ENCODE data around the gene MYO9B.

Gene MYO9B

DNA sequence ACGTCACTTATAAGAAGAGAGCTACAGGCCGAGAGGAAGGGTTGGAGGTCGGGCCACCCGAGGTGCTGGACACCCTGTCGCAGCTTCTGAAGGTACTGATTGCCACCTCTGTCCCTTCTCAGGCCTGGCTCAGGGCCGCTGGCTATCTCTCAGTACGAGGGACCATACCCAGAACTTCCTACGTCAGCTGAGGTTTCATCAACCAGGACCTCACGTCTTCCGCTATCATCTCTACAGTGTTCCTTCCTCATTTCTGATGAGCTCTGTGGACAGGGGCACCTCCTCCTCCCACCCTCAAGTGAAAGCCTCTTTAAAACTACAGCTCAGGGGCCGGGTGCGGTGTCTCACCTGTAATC, 81.3 kb downstream of the MYO9B start:
- Histone ChIP-seq H3K4me2 (ENCODE audit: low read depth, low read length, poor library complexity, severe bottlenecking) (no peak overlapping the region), H3F3A (ENCODE audit: insufficient read depth) (no peaks in the 10 kb centered on the region), H3K9ac (ENCODE audit: low read length) (no peak overlapping the region), H3K79me2 (ENCODE audit: insufficient read depth, low read length) (no peaks in the 10 kb centered on the region), H4K20me1 (ENCODE audit: low read depth, low read length) (no peaks in the 10 kb centered on the region), H3K4me3 (ENCODE audit: insufficient read depth, low read length, poor library complexity, severe bottlenecking) (no peak overlapping the region), H3K27ac (ENCODE audit: low read depth, low read length) (no peak overlapping the region), H3K27me3 (ENCODE audit: low read length) (no peaks in the 10 kb centered on the region), H3K9me3 (ENCODE audit: insufficient read depth, low read length) (no peaks in the 10 kb centered on the region), H2AFZ (ENCODE audit: low read depth, low read length, severe bottlenecking) (no peak overlapping the region), H3K9me2 (replicated peaks; ENCODE audit: insufficient read depth, low read length) (no peaks in the 10 kb centered on the region), H3K36me3 (ENCODE audit: low read length) (peaks cover 10% of the 10 kb centered on the region; the same call in 1 of the 2 replicates)
- no peak for TF ChIP-seq EZH2phosphoT487 (conservative IDR thresholded peaks at IDR 0.05; ENCODE audit: low read length)
- TF ChIP-seq, protein P1, sequence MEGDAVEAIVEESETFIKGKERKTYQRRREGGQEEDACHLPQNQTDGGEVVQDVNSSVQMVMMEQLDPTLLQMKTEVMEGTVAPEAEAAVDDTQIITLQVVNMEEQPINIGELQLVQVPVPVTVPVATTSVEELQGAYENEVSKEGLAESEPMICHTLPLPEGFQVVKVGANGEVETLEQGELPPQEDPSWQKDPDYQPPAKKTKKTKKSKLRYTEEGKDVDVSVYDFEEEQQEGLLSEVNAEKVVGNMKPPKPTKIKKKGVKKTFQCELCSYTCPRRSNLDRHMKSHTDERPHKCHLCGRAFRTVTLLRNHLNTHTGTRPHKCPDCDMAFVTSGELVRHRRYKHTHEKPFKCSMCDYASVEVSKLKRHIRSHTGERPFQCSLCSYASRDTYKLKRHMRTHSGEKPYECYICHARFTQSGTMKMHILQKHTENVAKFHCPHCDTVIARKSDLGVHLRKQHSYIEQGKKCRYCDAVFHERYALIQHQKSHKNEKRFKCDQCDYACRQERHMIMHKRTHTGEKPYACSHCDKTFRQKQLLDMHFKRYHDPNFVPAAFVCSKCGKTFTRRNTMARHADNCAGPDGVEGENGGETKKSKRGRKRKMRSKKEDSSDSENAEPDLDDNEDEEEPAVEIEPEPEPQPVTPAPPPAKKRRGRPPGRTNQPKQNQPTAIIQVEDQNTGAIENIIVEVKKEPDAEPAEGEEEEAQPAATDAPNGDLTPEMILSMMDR (IDR thresholded peaks at IDR 0.05; ENCODE audit: insufficient read depth, low read length, poor library complexity, severe bottlenecking) = no peak

GRCh38 chr19:17158584-17158983, 83.0 kb downstream of the MYO9B start:
- Histone ChIP-seq H3K79me2 (ENCODE audit: insufficient read depth, low read length) (no peaks in the 10 kb centered on the region), H3F3A (ENCODE audit: insufficient read depth) (no peaks in the 10 kb centered on the region), H4K20me1 (ENCODE audit: low read depth, low read length) (no peaks in the 10 kb centered on the region), H3K9me3 (ENCODE audit: insufficient read depth, low read length) (no peaks in the 10 kb centered on the region), H3K4me2 (ENCODE audit: low read depth, low read length, poor library complexity, severe bottlenecking) (no peak overlapping the region), H3K4me3 (ENCODE audit: insufficient read depth, low read length, poor library complexity, severe bottlenecking) (no peak overlapping the region), H3K36me3 (ENCODE audit: low read length) (peaks cover 15% of the 10 kb centered on the region), H3K27me3 (ENCODE audit: low read length) (no peaks in the 10 kb centered on the region), H2AFZ (ENCODE audit: low read depth, low read length, severe bottlenecking) (no peak overlapping the region), H3K27ac (ENCODE audit: low read depth, low read length) (no peak overlapping the region), H3K9ac (ENCODE audit: low read length) (no peak overlapping the region), H3K9me2 (replicated peaks; ENCODE audit: insufficient read depth, low read length) (no peaks in the 10 kb centered on the region)
- TF ChIP-seq EZH2phosphoT487 (conservative IDR thresholded peaks at IDR 0.05; ENCODE audit: low read length) = no peak
- TF ChIP-seq, protein P1 (IDR thresholded peaks at IDR 0.05; ENCODE audit: insufficient read depth, low read length, poor library complexity, severe bottlenecking) = no peak

DNA sequence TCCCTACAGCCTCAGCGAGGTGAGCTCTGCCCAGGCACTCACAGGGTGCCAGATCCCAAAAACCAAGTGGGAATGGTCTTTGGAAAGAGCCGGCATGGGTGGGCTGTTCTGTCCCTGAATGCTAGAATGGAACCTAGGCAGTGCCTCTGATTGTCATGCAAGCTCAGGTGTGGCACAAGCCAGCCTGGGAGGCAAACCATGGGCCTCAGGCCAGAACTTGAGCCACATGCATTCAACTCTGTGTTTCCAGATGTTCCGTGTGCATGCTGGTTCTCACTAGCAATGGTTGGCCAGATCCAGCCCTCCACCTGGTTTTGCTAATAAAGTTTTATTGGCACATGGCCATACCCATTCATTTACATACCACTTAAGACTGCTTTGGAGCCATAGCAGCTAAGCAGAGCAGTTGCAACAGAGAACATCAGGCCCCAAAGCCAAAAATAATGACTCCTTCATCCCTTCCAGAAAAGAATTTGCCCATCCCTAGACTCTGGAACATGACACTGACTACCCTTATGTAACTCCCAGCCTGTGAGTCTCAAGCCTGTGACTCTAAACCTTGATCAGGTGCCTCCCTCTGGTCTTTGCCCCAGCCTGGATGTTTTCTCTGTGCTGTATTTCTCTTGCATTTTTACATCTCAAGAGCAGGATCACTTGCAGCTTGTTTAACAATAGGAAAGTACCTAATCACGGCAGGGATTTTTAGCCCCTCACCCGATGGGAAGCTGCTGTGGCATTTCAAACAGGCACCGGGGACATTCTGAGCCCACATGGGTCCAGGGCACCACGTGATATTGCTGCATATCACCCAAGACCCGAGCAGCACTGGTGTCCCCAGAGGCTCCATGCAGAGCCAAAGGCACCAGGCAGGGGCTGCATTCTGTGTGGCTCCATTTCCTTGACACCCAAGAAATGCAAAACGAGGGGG, 84.2 kb downstream of the MYO9B start:
- Histone ChIP-seq H3F3A (ENCODE audit: insufficient read depth) (no peaks in the 10 kb centered on the region), H3K79me2 (ENCODE audit: insufficient read depth, low read length) (no peaks in the 10 kb centered on the region), H3K27ac (ENCODE audit: low read depth, low read length) (no peak overlapping the region), H4K20me1 (ENCODE audit: low read depth, low read length) (no peaks in the 10 kb centered on the region), H3K36me3 (ENCODE audit: low read length) (peaks cover 23% of the 10 kb centered on the region), H3K4me3 (ENCODE audit: insufficient read depth, low read length, poor library complexity, severe bottlenecking) (no peak overlapping the region), H3K27me3 (ENCODE audit: low read length) (no peaks in the 10 kb centered on the region), H3K9me2 (replicated peaks; ENCODE audit: insufficient read depth, low read length) (no peaks in the 10 kb centered on the region), H2AFZ (ENCODE audit: low read depth, low read length, severe bottlenecking) (no peak overlapping the region), H3K9me3 (ENCODE audit: insufficient read depth, low read length) (no peaks in the 10 kb centered on the region), H3K4me2 (ENCODE audit: low read depth, low read length, poor library complexity, severe bottlenecking) (no peak overlapping the region), H3K9ac (ENCODE audit: low read length) (no peak overlapping the region)
- TF ChIP-seq, protein P1 (IDR thresholded peaks at IDR 0.05; ENCODE audit: insufficient read depth, low read length, poor library complexity, severe bottlenecking) = no peak
- no peak for TF ChIP-seq EZH2phosphoT487 (conservative IDR thresholded peaks at IDR 0.05; ENCODE audit: low read length)
